Spleen (tissue), 11 donors: Measurements from ENCODE around the gene NBAS. TPM values are rescaled to one million over a fixed set of nuclear protein-coding genes. Genes with fewer than 3 reads are reported as not detected.

Experiments used
- DNase-seq: peaks from one replicate; pipeline ENCODE4 v3.0.0-alpha.2; 2020
- H3K27ac ChIP-seq, 8 donors: fragments of 200-600 bp; sonication (generic) in 7 of 8; 1 replicate in 4 of 8; 2 replicates in 4 of 8; pipeline versions ENCODE4 v1.5.0 to v1.8.0; 2016 to 2021; ENCODE audit warnings: inconsistent platforms in 4 of 8, mild to moderate bottlenecking in 4 of 8, moderate library complexity in 1 of 8
- H3K27me3 ChIP-seq, 7 donors: fragments of 200-600 bp; sonication (generic) in 6 of 7; replicated peaks in 1 of 7; 1 replicate in 4 of 7; 2 replicates in 3 of 7; pipeline versions ENCODE4 v1.5.0 to v1.8.0; 2016 to 2021; ENCODE audit warnings: inconsistent platforms in 3 of 7, mild to moderate bottlenecking in 1 of 7
- H3K36me3 ChIP-seq, 6 donors: fragments of 200-600 bp; sonication (generic) in 5 of 6; 1 replicate in 4 of 6; 2 replicates in 2 of 6; pipeline versions ENCODE4 v1.5.0 to v1.8.0; 2016 to 2021; ENCODE audit warnings: inconsistent platforms in 2 of 6
- H3K4me1 ChIP-seq, 6 donors: fragments of 200-600 bp; sonication (generic) in 5 of 6; 1 replicate in 3 of 6; 2 replicates in 3 of 6; pipeline versions ENCODE4 v1.5.0 to v1.8.0; 2016 to 2021; ENCODE audit warnings: inconsistent platforms in 3 of 6
- H3K4me3 ChIP-seq, 8 donors: fragments of 200-600 bp; sonication (generic) in 7 of 8; 1 replicate in 4 of 8; 2 replicates in 4 of 8; pipeline versions ENCODE4 v1.5.0 to v1.8.0; 2016 to 2021; ENCODE audit warnings: inconsistent platforms in 4 of 8, mild to moderate bottlenecking in 4 of 8, moderate library complexity in 2 of 8
- H3K9me3 ChIP-seq, 8 donors: fragments of 200-600 bp; sonication (generic) in 7 of 8; 1 replicate in 4 of 8; 2 replicates in 4 of 8; pipeline versions ENCODE4 v1.5.0 to v1.8.0; 2016 to 2021; ENCODE audit warnings: inconsistent platforms in 4 of 8
- CTCF ChIP-seq, 11 experiments: fragments of 200-600 bp in 7 of 11; fragments of 450-650 bp in 4 of 11; sonication (generic) in 4 of 11; IDR thresholded peaks in 8 of 11; conservative IDR thresholded peaks in 3 of 11; 1 replicate in 7 of 11; 2 replicates in 4 of 11; pipeline versions ENCODE4 v1.4.0 to v1.8.0; 2016 to 2021; ENCODE audit warnings: antibody characterized with exemption in 11 of 11, inconsistent platforms in 4 of 11, mild to moderate bottlenecking in 1 of 11
- POLR2A ChIP-seq, 3 donors: fragments of 450-650 bp; IDR thresholded peaks; one replicate each; pipeline ENCODE4 v1.5.1; 2017; ENCODE audit warnings: antibody characterized with exemption in 3 of 3, mild to moderate bottlenecking in 1 of 3
- POLR2AphosphoS5 ChIP-seq, 3 donors: sonication (generic); formaldehyde crosslinking; IDR thresholded peaks; one replicate each; pipeline ENCODE4 v1.5.1; 2017; ENCODE audit warnings: antibody characterized with exemption in 3 of 3
- WGBS, 5 donors: extraction: QIAGEN DNeasy Blood & Tissue Kit in 3 of 5; methylation state at CpG; one replicate each; pipeline versions ENCODE4 v1.1.5 to v1.1.7; 2013 to 2018; 5-methylcytosine and 5-hydroxymethylcytosine counted together
- intact Hi-C: fragments of 100-400 bp; cut with DNase I; formaldehyde crosslinking; loops from one replicate; pipeline ENCODE4 v1.15.0; 2023; ENCODE audit warnings: low total_unique reads
- polyA plus RNA-seq, 3 donors: library from polyadenylated mRNA; stranded (reverse); fragments of 200-250 nt; gene quantifications; one replicate each; pipeline ENCODE4 v1.2.1, GENCODE V29; 2013
- total RNA-seq, 7 donors: library from RNA; depleted of rRNA in 3 of 7; stranded (reverse); fragments of >200 nt in 3 of 7; fragmentation: NEBNext Ultra II Directional in 4 of 7; extraction: Animal tissue kit (Norgen Biotek cat#: 25700) in 4 of 7; gene quantifications; one replicate each; pipeline versions ENCODE4 v1.1.0 to v1.2.1, GENCODE V29; 2016 to 2021
- donor health status: healthy with polysubstance abuse.
- donor health status: DM: no; HTN: no; CAD: no; lungs with moderate emphysema.
- donor health status: DM: no; HTN: no; CAD: no.
- donor health status: Bipolar disorder and iron deficiency.
- donor health status: healthy.
- donor health status: DM: no; HTN: no; CAD: no.
- donor health status: DM: yes; HTN: yes; CAD: no.

The NBAS gene
- total and polyA plus RNA-seq, 10 donors, result 21.1 to 49.0 (median 40.9) TPM

GRCh38 chr2:15457868-15458267 is 103.3 kb downstream of the NBAS start:
- Histone ChIP-seq H3K27me3 (no peaks in the 10 kb centered on the region), H3K9me3 (no peaks in the 10 kb centered on the region), H3K4me1 (no peaks in the 10 kb centered on the region), H3K27ac (no peak overlapping the region), H3K36me3 (peaks cover 0 to 93% (median 36%) of the 10 kb centered on the region in 6 donors), H3K4me3 (no peak overlapping the region)
- no peak for DNase-seq
- WGBS, 5 donors, result 74 to 89% (median 88%) methylated on average over 5 of the region's 5 CpGs
- no peak for TF ChIP-seq POLR2A (IDR thresholded peaks at IDR 0.05)
- no peak for TF ChIP-seq POLR2AphosphoS5 (IDR thresholded peaks at IDR 0.05)
- no peak for TF ChIP-seq CTCF (IDR thresholded peaks at IDR 0.05 in 8 of 11, conservative IDR thresholded peaks at IDR 0.05 in 3 of 11)
- intact Hi-C loops, result no loop called here

- TF ChIP-seq POLR2AphosphoS5 (IDR thresholded peaks at IDR 0.05) (no peak), POLR2A (IDR thresholded peaks at IDR 0.05) (no peak), CTCF (IDR thresholded peaks at IDR 0.05 in 8 of 11, conservative IDR thresholded peaks at IDR 0.05 in 3 of 11) (no peak)
- H3K4me1 ChIP-seq, result no peaks in the 10 kb centered on the region
- no peaks in the 10 kb centered on the region for H3K9me3 ChIP-seq
- no peak overlapping the region for H3K27ac ChIP-seq
- peaks cover 0 to 87% (median 33%) of the 10 kb centered on the region in 6 donors for H3K36me3 ChIP-seq
- WGBS, 5 donors, result 85 to 92% (median 88%) methylated on average over 3 of the region's 3 CpGs
- no peak for DNase-seq
- intact Hi-C loops, result no loop called here
- H3K4me3 ChIP-seq, result no peak overlapping the region
- no peaks in the 10 kb centered on the region for H3K27me3 ChIP-seq
Observed at GRCh38 chr2:15456352-15456751, 104.8 kb downstream of the NBAS start.

GRCh38 chr2:15450808-15451207 is 110.3 kb downstream of the NBAS start:
- Histone ChIP-seq H3K4me3 (no peak overlapping the region), H3K36me3 (peaks cover 0 to 61% (median 9%) of the 10 kb centered on the region in 6 donors), H3K4me1 (no peaks in the 10 kb centered on the region), H3K9me3 (peaks cover 0 to 9% (median 7%) of the 10 kb centered on the region in 8 donors), H3K27me3 (no peaks in the 10 kb centered on the region), H3K27ac (no peak overlapping the region)
- whole genome bisulfite sequencing, 5 donors, result 93 to 98% (median 97%) methylated on average over 2 of the region's 2 CpGs
- intact Hi-C loops, result no loop called here
- no peak for TF ChIP-seq CTCF (IDR thresholded peaks at IDR 0.05 in 8 of 11, conservative IDR thresholded peaks at IDR 0.05 in 3 of 11)
- no peak for TF ChIP-seq POLR2A (IDR thresholded peaks at IDR 0.05)
- TF ChIP-seq POLR2AphosphoS5 (IDR thresholded peaks at IDR 0.05), result no peak
- no peak for DNase-seq

- intact Hi-C loops, result no loop called here
- WGBS, 5 donors, result 55 to 73% (median 61%) methylated on average over 2 of the region's 2 CpGs
Observed at GRCh38 chr2:15449556-15450236, 111.4 kb downstream of the NBAS start.

More at GRCh38 chr2:15449556-15450236, 111.4 kb downstream of the NBAS start:
- Histone ChIP-seq H3K27ac (no peak overlapping the region), H3K36me3 (peaks cover 0 to 54% (median 6%) of the 10 kb centered on the region in 6 donors), H3K9me3 (peaks cover 0 to 13% (median 11%) of the 10 kb centered on the region in 8 donors), H3K4me3 (no peak overlapping the region), H3K4me1 (no peaks in the 10 kb centered on the region), H3K27me3 (no peaks in the 10 kb centered on the region)
- TF ChIP-seq CTCF (IDR thresholded peaks at IDR 0.05 in 8 of 11, conservative IDR thresholded peaks at IDR 0.05 in 3 of 11) (no peak), POLR2AphosphoS5 (IDR thresholded peaks at IDR 0.05) (no peak), POLR2A (IDR thresholded peaks at IDR 0.05) (no peak)
- DNase-seq, result no peak
